ENCODE measurements around the gene MAPKAP1. TPM values are rescaled to one million over a fixed set of nuclear protein-coding genes. Genes with fewer than 3 reads are reported as not detected.

MAPKAP1 gene
- total and polyA plus RNA-seq, 8 donors, result 32.7 to 212 (median 78.2) TPM

DNA sequence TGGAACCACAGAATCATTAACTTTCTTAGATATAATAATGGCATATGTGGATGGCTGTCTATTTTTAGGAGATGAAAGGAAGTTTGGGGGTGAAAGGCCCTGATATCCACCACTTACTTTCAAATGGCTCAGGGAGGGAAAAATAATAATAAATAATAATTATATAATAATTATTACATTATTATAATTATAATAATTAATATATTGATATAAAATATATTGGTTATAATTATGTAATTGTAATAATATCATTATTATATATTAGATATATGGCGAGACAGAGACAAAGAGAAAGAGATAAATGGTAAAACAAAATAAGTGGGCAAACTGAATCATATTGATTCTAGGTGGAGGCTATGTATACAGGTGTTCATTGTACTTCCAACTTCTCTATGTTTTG is 308.8 kb downstream of the MAPKAP1 start:
- no peaks in the 10 kb centered on the region for H3K27me3 ChIP-seq
- H3K9me3 ChIP-seq, result no peaks in the 10 kb centered on the region
- H3K4me1 ChIP-seq, result no peaks in the 10 kb centered on the region
- no peak overlapping the region for H3K27ac ChIP-seq
- no peak for DNase-seq
- H3K4me3 ChIP-seq, result no peak overlapping the region
- TF ChIP-seq CTCF (IDR thresholded peaks at IDR 0.05) (no peak), POLR2A (IDR thresholded peaks at IDR 0.05) (no peak), EP300 (IDR thresholded peaks at IDR 0.05) (no peak), POLR2AphosphoS5 (IDR thresholded peaks at IDR 0.05) (no peak)
- intact Hi-C loops (cut with DNase I; ENCODE audit: low total_unique reads), result no loop called here
- WGBS, 5 donors, result 83 to 95% (median 91%) methylated on average over 1 of the region's 1 CpG
- no peaks in the 10 kb centered on the region for H3K36me3 ChIP-seq

GRCh38 chr9:125397736-125398135 is 309.3 kb downstream of the MAPKAP1 start:
- intact Hi-C loops (cut with DNase I; ENCODE audit: low total_unique reads), result no loop called here
- Histone ChIP-seq H3K36me3 (no peaks in the 10 kb centered on the region), H3K4me3 (no peak overlapping the region), H3K27ac (no peak overlapping the region), H3K27me3 (no peaks in the 10 kb centered on the region), H3K4me1 (no peaks in the 10 kb centered on the region), H3K9me3 (no peaks in the 10 kb centered on the region)
- 72 to 82% (median 76%) methylated on average over 11 of the region's 11 CpGs for WGBS, 5 donors
- DNase-seq, result no peak
- no peak for TF ChIP-seq EP300 (IDR thresholded peaks at IDR 0.05)

DNA sequence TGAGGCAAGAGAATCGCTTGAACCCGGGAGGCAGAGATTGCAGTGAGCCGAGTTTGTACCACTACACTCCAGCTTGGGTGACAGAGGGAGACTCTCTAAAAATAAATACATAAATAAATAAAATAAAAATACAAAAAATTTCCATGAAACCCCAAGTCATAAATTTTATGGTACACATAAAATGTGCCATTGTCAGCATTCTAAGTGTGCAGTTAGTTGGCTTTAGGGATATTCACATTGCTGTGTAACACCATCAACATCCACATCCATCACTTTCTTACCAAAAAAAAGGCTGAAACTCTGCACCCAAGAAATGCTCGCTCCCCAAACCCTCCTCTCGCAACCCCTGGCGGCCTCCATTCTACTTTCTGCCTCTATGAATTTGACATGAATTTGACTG is 310.2 kb downstream of the MAPKAP1 start:
- intact Hi-C loops (cut with DNase I; ENCODE audit: low total_unique reads), result no loop called here
- Histone ChIP-seq H3K4me1 (no peaks in the 10 kb centered on the region), H3K27ac (no peak overlapping the region), H3K27me3 (no peaks in the 10 kb centered on the region), H3K36me3 (no peaks in the 10 kb centered on the region), H3K4me3 (no peak overlapping the region), H3K9me3 (no peaks in the 10 kb centered on the region)
- TF ChIP-seq POLR2A (IDR thresholded peaks at IDR 0.05) (no peak), CTCF (IDR thresholded peaks at IDR 0.05) (no peak), POLR2AphosphoS5 (IDR thresholded peaks at IDR 0.05) (no peak), EP300 (IDR thresholded peaks at IDR 0.05) (no peak)
- no peak for DNase-seq
- WGBS, 5 donors, result 85 to 98% (median 97%) methylated on average over 6 of the region's 6 CpGs

DNA sequence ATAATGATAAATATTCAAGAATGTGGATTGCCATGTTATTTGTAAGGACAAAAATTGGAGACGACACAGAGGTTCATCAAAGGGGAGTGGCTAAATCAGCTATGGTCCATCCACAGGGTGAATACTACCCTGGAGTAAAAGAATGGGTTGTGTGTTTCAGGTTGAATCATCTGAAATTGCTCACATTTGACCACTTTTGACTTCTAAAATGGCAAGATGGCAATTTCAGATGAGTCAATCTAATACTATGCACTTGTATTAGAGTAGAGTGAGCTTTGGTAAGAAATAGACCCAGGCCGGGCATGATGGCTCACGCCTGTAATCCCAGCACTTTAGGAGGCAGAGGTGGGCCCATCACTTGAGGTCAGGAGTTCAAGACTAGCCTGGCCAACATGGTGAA is 313.6 kb downstream of the MAPKAP1 start:
- no peak overlapping the region for H3K4me3 ChIP-seq
- intact Hi-C loops (cut with DNase I; ENCODE audit: low total_unique reads), result no loop called here
- WGBS, 5 donors, result 68 to 92% (median 83%) methylated on average over 3 of the region's 3 CpGs
- no peaks in the 10 kb centered on the region for H3K4me1 ChIP-seq
- TF ChIP-seq POLR2A (IDR thresholded peaks at IDR 0.05) (no peak), POLR2AphosphoS5 (IDR thresholded peaks at IDR 0.05) (no peak), CTCF (IDR thresholded peaks at IDR 0.05) (no peak), EP300 (IDR thresholded peaks at IDR 0.05) (no peak)
- DNase-seq, result no peak
- H3K9me3 ChIP-seq, result no peaks in the 10 kb centered on the region
- H3K27me3 ChIP-seq, result no peaks in the 10 kb centered on the region
- no peaks in the 10 kb centered on the region for H3K36me3 ChIP-seq
- H3K27ac ChIP-seq, result no peak overlapping the region

DNA sequence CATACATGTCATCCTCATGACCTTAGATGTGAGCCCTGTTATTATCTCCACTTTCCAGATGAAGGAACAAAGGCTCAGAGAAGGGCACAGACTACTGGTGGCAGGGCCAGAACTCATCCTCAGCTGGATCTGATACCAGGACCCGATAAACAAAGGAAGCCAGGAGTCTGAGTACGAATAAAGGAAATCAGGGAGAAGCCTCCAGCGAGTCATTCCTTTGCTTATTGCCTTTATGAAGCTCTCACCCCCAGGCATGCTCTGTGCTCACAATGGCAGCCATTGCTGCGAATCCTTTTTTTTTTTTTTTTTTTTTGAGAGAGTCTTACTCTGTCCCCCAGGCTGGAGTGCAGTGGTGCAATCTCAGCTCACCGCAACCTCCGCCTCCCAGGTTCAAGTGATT is 315.3 kb downstream of the MAPKAP1 start:
- whole genome bisulfite sequencing, 5 donors, result 91 to 94% (median 93%) methylated on average over 6 of the region's 6 CpGs
- Histone ChIP-seq H3K27ac (no peak overlapping the region), H3K27me3 (no peaks in the 10 kb centered on the region), H3K4me3 (no peak overlapping the region), H3K36me3 (no peaks in the 10 kb centered on the region), H3K9me3 (no peaks in the 10 kb centered on the region), H3K4me1 (no peaks in the 10 kb centered on the region)
- TF ChIP-seq POLR2AphosphoS5 (IDR thresholded peaks at IDR 0.05), result no peak
- no peak for TF ChIP-seq POLR2A (IDR thresholded peaks at IDR 0.05)
- no peak for TF ChIP-seq CTCF (IDR thresholded peaks at IDR 0.05)
- TF ChIP-seq EP300 (IDR thresholded peaks at IDR 0.05), result no peak
- intact Hi-C loops (cut with DNase I; ENCODE audit: low total_unique reads), result no loop called here
- no peak for DNase-seq

Measured in stomach (tissue), 9 donors.